Aorta (tissue), 5 donors: ENCODE results near the gene ATP6AP1. TPM values are rescaled to one million over a fixed set of nuclear protein-coding genes. Genes with fewer than 3 reads are reported as not detected.
A peak's percentile ranks its signal among the peaks of the same experiment; 100 is the strongest.

Source experiments
- ATAC-seq: fragments of 200-7000 bp; cut with Tn5 transposase; one replicate; pipeline ENCODE4 v1.9.1; 2022; ENCODE audit warnings: moderate library complexity; ENCODE audit not compliant: low FRiP score
- DNase-seq, 2 donors: peaks; one replicate each; pipeline ENCODE4 v3.0.0-alpha.2; 2020
- H3K27ac ChIP-seq, 2 donors: one replicate each; pipeline ENCODE4 v1.5.1; 2013; ENCODE audit warnings: low read length in 2 of 2, mild to moderate bottlenecking in 2 of 2, moderate library complexity in 2 of 2, control low read depth in 1 of 2, inconsistent platforms in 1 of 2, low read depth in 1 of 2
- H3K27me3 ChIP-seq, 2 donors: one replicate each; pipeline ENCODE4 v1.6.1; 2013; ENCODE audit warnings: control low read depth in 1 of 2, low read length in 1 of 2, mild to moderate bottlenecking in 1 of 2, moderate library complexity in 1 of 2; ENCODE audit not compliant: insufficient read depth in 2 of 2, control insufficient read depth in 1 of 2
- H3K36me3 ChIP-seq, 2 donors: one replicate each; pipeline ENCODE4 v1.6.1; 2013; ENCODE audit warnings: control low read depth in 1 of 2, low read length in 1 of 2, mild to moderate bottlenecking in 1 of 2; ENCODE audit not compliant: insufficient read depth in 2 of 2, control insufficient read depth in 1 of 2
- H3K4me1 ChIP-seq, 2 donors: one replicate each; pipeline ENCODE4 v1.6.1; 2013; ENCODE audit warnings: low read length in 2 of 2, control low read depth in 1 of 2, mild to moderate bottlenecking in 1 of 2, moderate library complexity in 1 of 2; ENCODE audit not compliant: insufficient read depth in 2 of 2, control insufficient read depth in 1 of 2
- H3K4me3 ChIP-seq, 2 donors: one replicate each; pipeline ENCODE4 v1.5.1; 2013; ENCODE audit warnings: low read length in 2 of 2, control low read depth in 1 of 2, mild to moderate bottlenecking in 1 of 2
- H3K9me3 ChIP-seq: one replicate; pipeline ENCODE4 v1.6.1; 2013; ENCODE audit warnings: mild to moderate bottlenecking, low read length; ENCODE audit not compliant: control insufficient read depth
- WGBS, 2 donors: extraction: QIAGEN DNeasy Blood & Tissue Kit; methylation state at CpG; one replicate each; pipeline ENCODE4 v1.1.7; 2013; 5-methylcytosine and 5-hydroxymethylcytosine counted together
- intact Hi-C, 2 donors: fragments of 100-400 bp; cut with DNase I; formaldehyde crosslinking; loops; one replicate each; pipeline versions ENCODE4 v1.14.2 to v1.15.0; 2022
- polyA plus RNA-seq, 2 donors: library from polyadenylated mRNA; stranded (reverse); fragments of 200-250 nt; gene quantifications; one replicate each; pipeline ENCODE4 v1.2.3, GENCODE V29; 2013
- total RNA-seq, 2 donors: library from RNA; stranded (reverse); fragmentation: NEBNext Ultra II Directional; extraction: Animal tissue kit (Norgen Biotek cat#: 25700); gene quantifications; one replicate each; pipeline ENCODE4 v1.2.1, GENCODE V29; 2021
- donor health status: healthy with polysubstance abuse.
- donor health status: Bipolar disorder and iron deficiency.
- donor health status: DM: no; HTN: no; CAD: no.
- donor health status: DM: no; HTN: no; CAD: no.
- donor health status: DM: yes; HTN: yes; CAD: no.

ATP6AP1 gene
- total and polyA plus RNA-seq, 4 donors, result 44.1 to 77.5 (median 63.4) TPM

DNA sequence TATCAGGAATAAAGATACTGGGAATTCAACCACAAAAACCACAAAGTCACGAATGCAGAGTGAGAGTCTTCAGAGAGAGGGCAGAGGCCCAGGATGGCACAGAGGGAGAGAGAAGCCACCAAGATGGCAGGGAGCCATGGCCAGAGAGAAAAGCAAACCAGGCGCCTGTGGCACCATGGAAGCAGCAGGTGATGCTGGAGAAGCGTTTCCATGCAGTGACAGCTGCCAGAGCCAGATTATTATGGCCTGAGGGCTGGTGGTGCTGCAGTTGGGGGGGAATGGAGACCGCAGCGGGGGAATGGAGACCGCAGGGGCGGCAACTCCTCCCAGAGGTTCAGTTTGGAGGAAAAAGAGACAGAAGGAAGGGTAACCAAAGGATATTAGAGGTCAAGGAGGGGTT is 11.3 kb upstream of the ATP6AP1 start:
- no peak for ATAC-seq
- H3K4me1 ChIP-seq, result no peaks in the 10 kb centered on the region
- H3K36me3 ChIP-seq, result no peaks in the 10 kb centered on the region
- intact Hi-C loops, result no loop called here
- H3K27ac ChIP-seq, result no peak overlapping the region
- DNase-seq, result no peak
- no peak overlapping the region for H3K4me3 ChIP-seq
- 70 to 84% methylated on average over 7 of the region's 7 CpGs for WGBS, 2 donors
- H3K27me3 ChIP-seq, result no peaks in the 10 kb centered on the region
- H3K9me3 ChIP-seq, result no peaks in the 10 kb centered on the region

DNA sequence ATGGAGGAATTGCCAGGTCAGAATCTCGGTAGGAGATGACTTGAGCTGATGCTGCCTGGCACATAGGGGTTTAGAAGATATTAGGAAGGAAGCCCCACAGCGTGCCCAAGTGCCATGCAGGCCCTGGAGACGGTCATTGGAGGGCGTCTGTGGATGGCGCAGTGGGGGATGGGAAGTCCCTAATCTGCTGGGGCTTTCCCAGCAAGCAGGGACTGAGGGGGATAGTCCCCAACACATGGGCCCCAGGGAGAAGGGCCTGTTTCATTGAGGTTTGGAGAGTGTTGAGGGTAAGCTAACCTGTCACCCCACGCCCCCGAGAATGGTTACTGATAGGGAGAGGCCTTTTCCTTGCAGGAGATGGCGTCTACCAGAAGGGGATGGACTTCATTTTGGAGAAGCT is 9.3 kb upstream of the ATP6AP1 start:
- Histone ChIP-seq H3K4me1 (no peaks in the 10 kb centered on the region), H3K27ac (no peak overlapping the region), H3K36me3 (no peaks in the 10 kb centered on the region), H3K27me3 (no peaks in the 10 kb centered on the region), H3K4me3 (no peak overlapping the region), H3K9me3 (no peaks in the 10 kb centered on the region)
- WGBS, 2 donors, result 88 to 91% methylated on average over 8 of the region's 8 CpGs
- DNase-seq (no peak), ATAC-seq (no peak)
- intact Hi-C loops, result no loop called here

DNA sequence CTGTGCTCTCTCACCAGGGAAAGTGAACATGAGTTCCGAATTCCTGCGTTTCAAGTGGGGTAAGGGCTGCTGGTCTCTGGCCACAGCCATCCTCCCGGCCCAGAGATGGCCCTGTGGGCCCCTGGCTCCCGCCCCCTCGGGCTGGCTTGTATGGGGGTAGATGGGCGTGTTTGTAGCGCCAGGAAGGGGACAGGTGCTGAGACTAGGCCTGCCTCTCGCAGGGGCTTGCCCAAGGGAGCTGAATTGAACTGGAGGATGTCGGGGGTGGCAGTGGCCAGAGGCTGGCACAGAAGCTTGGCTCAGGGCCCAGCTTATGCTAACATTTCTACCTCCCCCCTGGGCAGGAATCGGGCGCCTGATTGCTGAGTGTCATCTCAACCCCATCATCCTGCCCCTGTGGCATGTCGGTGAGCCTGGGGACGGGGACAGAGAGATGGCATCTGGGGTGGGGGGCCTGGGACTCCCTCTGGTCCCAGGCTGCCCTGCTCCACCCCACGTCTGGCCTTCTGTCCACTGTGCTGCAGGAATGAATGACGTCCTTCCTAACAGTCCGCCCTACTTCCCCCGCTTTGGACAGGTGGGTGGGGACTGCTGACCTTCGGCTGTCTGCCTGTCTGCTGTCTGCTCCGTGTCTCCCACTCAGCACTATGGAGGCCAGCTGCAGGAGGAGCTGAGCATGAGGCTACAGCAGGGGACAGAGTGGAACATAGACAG is 8.6 kb upstream of the ATP6AP1 start:
- H3K9me3 ChIP-seq, result no peaks in the 10 kb centered on the region
- H3K4me1 ChIP-seq, result no peaks in the 10 kb centered on the region
- peak; percentile 33 for ATAC-seq
- WGBS, 2 donors, result 71% methylated on average over 19 of the region's 19 CpGs
- no peaks in the 10 kb centered on the region for H3K36me3 ChIP-seq
- no peak overlapping the region for H3K27ac ChIP-seq
- H3K27me3 ChIP-seq, result no peaks in the 10 kb centered on the region
- no peak overlapping the region for H3K4me3 ChIP-seq
- DNase-seq, result no peak
- intact Hi-C loops, result no loop called here

DNA sequence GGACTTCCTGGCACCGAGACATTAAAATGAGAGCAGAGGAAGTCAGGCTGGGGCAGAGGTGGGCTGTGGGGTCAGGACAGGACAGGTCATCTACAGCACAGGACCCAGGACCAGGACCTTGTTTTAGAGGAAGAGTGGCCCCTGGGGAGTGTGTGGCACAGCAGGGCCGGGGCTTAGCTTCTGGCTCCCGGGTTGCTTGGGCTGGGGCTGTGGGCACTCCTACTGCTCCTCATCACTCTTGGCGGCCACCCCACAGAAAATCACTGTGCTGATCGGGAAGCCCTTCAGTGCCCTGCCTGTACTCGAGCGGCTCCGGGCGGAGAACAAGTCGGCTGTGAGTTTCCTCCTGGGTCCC is 8.1 kb upstream of the ATP6AP1 start:
- H3K4me1 ChIP-seq, result no peaks in the 10 kb centered on the region
- no peaks in the 10 kb centered on the region for H3K36me3 ChIP-seq
- intact Hi-C loops, result no loop called here
- no peak for ATAC-seq
- H3K4me3 ChIP-seq, result no peak overlapping the region
- WGBS, 2 donors, result 89 to 92% methylated on average over 10 of the region's 10 CpGs
- no peaks in the 10 kb centered on the region for H3K9me3 ChIP-seq
- H3K27me3 ChIP-seq, result no peaks in the 10 kb centered on the region
- H3K27ac ChIP-seq, result no peak overlapping the region
- DNase-seq, result no peak

DNA sequence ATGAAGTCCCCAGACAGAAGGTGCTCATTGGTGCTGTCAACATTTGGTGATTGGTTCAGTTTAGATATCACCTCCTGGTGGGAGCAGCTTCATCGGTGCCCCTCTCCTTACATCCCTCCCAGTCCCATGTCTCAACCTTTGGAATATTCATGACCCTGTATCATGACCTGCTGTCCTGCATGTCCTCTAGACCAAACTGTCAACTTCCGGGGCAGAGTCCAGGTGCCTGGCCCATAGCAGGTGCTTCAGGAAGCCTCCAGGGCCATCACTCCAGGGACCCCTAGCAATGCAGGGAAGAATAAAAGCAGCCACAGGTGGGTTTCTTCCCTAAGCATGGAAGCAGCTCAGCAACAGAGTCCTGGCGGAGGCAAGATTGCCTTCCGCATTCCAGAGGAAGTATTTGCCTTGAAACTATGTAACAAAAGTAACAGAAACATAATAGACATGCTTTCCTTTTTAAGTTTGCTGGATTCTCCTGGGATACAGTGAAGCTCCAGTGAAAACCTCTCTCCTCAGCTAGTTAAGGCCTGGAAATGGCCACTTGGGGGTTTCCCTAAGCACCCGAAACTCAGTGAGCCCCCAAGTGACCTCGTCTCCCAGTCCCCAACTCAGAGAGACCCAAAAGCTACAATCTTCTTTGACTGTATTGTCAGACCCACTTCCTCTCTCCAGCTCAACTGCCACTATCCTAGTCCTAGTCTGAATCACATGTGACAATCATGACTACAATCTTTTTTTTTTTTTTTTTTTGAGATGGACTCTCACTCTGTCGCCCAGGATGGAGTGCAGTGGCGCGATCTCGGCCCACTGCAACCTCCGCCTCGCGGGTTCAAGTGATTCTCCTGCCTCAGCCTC is 1.3 kb upstream of the ATP6AP1 start:
- intact Hi-C loops, result no loop called here
- DNase-seq (no peak), ATAC-seq (no peak)
- Histone ChIP-seq H3K27ac (no peak overlapping the region), H3K4me3 (no peak overlapping the region), H3K36me3 (peaks cover 0 to under 1% of the 10 kb centered on the region in 2 donors), H3K9me3 (no peaks in the 10 kb centered on the region), H3K4me1 (no peaks in the 10 kb centered on the region), H3K27me3 (no peaks in the 10 kb centered on the region)
- WGBS, 2 donors, result 77 to 78% methylated on average over 13 of the region's 13 CpGs

DNA sequence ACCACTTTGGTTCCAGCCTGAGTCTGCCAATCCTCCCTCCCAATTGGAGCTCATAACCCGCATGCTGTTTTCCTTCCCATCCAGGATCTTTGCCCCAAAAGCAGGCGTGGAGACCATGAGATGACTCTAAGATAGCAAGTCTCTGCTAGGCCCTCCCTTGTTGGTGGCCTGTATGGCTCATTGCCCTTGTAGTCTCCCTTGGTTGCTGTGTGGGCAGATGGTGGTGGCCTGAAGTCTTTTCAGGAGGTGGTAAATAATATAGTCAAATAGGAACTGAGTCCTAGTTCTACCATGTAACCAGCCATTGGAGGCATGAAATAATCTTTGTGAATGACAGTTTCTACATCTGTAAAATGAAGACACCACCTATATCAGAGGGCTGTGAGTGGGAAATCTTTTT is 1.2 kb downstream of the ATP6AP1 start:
- Histone ChIP-seq H3K4me1 (no peaks in the 10 kb centered on the region), H3K4me3 (no peak overlapping the region), H3K27me3 (no peaks in the 10 kb centered on the region), H3K27ac (no peak overlapping the region), H3K9me3 (no peaks in the 10 kb centered on the region), H3K36me3 (peaks cover 0 to 2% of the 10 kb centered on the region in 2 donors)
- DNase-seq (no peak), ATAC-seq (no peak)
- WGBS, 2 donors, result 66% methylated on average over 2 of the region's 2 CpGs
- intact Hi-C loops, result no loop called here

DNA sequence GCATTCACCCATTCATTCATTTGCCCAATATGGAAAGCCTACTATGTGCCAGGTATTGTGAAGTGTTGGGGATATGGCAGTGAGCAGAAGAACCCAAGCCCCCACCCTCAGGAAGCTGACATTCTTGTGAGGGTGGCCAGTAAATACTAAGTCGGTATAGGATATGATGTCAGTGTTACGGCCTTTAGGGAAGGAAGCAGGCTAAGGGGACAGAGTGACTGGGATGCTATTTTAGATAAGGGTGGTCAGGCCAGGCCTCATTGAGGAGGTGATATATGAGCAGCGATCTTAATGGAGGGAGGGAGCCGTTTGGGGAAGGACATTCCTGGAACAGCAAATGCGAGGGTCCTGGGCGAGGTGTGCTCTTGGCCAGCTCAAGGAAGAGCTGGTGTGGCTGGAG is 2.0 kb downstream of the ATP6AP1 start:
- H3K27ac ChIP-seq, result no peak overlapping the region
- ATAC-seq, result no peak
- H3K4me1 ChIP-seq, result no peaks in the 10 kb centered on the region
- DNase-seq, result no peak
- 69 to 77% methylated on average over 6 of the region's 6 CpGs for WGBS, 2 donors
- no peaks in the 10 kb centered on the region for H3K27me3 ChIP-seq
- peaks cover 0 to 2% of the 10 kb centered on the region in 2 donors for H3K36me3 ChIP-seq
- intact Hi-C loops, result no loop called here
- no peaks in the 10 kb centered on the region for H3K9me3 ChIP-seq
- no peak overlapping the region for H3K4me3 ChIP-seq

DNA sequence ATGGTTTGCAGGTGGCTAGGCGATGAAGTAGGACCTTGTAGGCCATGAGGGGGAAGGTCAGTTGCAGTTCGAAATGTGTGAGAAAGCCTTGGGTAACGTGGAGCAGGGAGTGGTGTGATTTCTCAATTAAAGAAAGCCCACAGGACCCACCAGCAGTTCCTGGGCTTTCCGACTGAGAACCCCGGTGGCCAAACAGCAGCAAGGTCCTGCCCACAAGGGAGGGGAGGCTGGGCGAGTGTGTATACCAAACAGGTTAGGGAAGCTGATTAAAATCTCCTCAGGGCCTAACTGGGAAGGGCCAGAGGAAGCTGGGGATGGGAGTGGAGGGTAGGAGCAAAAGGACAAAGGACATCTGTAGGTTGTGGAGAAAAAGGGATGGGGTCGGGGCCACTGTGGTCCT is 2.4 kb downstream of the ATP6AP1 start:
- Histone ChIP-seq H3K4me1 (no peaks in the 10 kb centered on the region), H3K4me3 (no peak overlapping the region), H3K9me3 (no peaks in the 10 kb centered on the region), H3K27ac (no peak overlapping the region), H3K27me3 (no peaks in the 10 kb centered on the region), H3K36me3 (peaks cover 0 to 2% of the 10 kb centered on the region in 2 donors)
- WGBS, 2 donors, result 70 to 72% methylated on average over 7 of the region's 7 CpGs
- ATAC-seq (no peak), DNase-seq (no peak)
- intact Hi-C loops, result no loop called here

DNA sequence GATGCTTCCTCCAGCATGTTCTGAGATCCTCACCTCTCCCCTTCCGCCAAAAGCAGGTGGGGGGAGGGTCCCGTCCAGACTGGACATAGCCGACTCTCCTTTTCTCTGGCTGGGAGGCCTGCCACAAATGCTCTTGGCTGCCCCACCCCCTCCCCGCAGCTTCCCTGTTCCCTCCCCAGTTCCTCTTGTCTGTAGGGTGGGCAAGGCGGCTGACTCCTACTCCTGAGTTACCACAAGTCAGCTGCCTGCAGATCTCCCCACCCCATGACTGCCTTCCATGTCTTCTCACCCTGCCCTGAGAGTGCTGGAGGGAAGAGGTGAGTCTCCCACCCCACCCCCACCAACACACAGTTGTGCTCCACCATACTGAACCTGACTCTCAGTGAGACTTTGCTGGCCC is 2.9 kb downstream of the ATP6AP1 start:
- Histone ChIP-seq H3K9me3 (no peaks in the 10 kb centered on the region), H3K27me3 (no peaks in the 10 kb centered on the region), H3K36me3 (peaks cover 0 to 2% of the 10 kb centered on the region in 2 donors), H3K4me3 (no peak overlapping the region), H3K27ac (no peak overlapping the region), H3K4me1 (no peaks in the 10 kb centered on the region)
- intact Hi-C loops, result no loop called here
- DNase-seq, result peak in 1 of 2 donors; percentile 73
- 69 to 70% methylated on average over 5 of the region's 5 CpGs for WGBS, 2 donors
- ATAC-seq, result no peak
